Pancreas (tissue), 10 donors: Measurements from ENCODE around the gene PLCB1. TPM values are rescaled to one million over a fixed set of nuclear protein-coding genes. Genes with fewer than 3 reads are reported as not detected.

Experiments used
- ATAC-seq, 4 donors: fragments of 200-7000 bp; cut with Tn5 transposase; one replicate each; pipeline versions ENCODE4 v1.8.0 to v1.9.1; 2020; ENCODE audit warnings: mild to moderate bottlenecking in 4 of 4, moderate library complexity in 4 of 4
- DNase-seq, 6 donors: peaks; one replicate each; pipeline ENCODE4 v3.0.0-alpha.2; 2020
- FAIRE-seq: peaks from 2 replicates; lab custom pipeline; 2012; peaks lifted over from hg19 to GRCh38; lab: Jason Lieb, UNC
- H3K27ac ChIP-seq, 4 donors: fragments of 200-600 bp; sonication (generic); 1 replicate in 3 of 4; 2 replicates in 1 of 4; pipeline versions ENCODE4 v1.5.0 to v1.8.0; 2020
- H3K27me3 ChIP-seq, 4 donors: fragments of 200-600 bp; one replicate each; pipeline ENCODE4 v1.8.0; 2021
- H3K36me3 ChIP-seq, 3 donors: fragments of 200-600 bp; sonication (generic) in 1 of 3; one replicate each; pipeline versions ENCODE4 v1.5.0 to v1.8.0; 2020 to 2021
- H3K4me1 ChIP-seq, 3 donors: fragments of 200-600 bp; one replicate each; pipeline ENCODE4 v1.8.0; 2021
- H3K4me3 ChIP-seq, 4 donors: fragments of 200-600 bp; sonication (generic) in 2 of 4; one replicate each; pipeline versions ENCODE4 v1.5.0 to v1.8.0; 2020 to 2021
- H3K9me3 ChIP-seq, 4 donors: fragments of 200-600 bp; one replicate each; pipeline ENCODE4 v1.8.0; 2021
- WGBS, 2 donors: extraction: QIAGEN DNeasy Blood & Tissue Kit; methylation state at CpG; one replicate each; pipeline ENCODE4 v1.1.7; 2013; 5-methylcytosine and 5-hydroxymethylcytosine counted together
- intact Hi-C, 3 donors: fragments of 100-400 bp; cut with DNase I; formaldehyde crosslinking; loops; one replicate each; pipeline versions ENCODE4 v1.11.1 to v1.14.2; 2022
- polyA plus RNA-seq, 2 donors: library from polyadenylated mRNA; stranded (reverse); fragments of 200-250 nt; gene quantifications; one replicate each; pipeline ENCODE4 v1.2.3, GENCODE V29; 2013
- total RNA-seq, 6 donors: library from RNA; stranded (reverse); fragmentation: NEBNext Ultra II Directional in 4 of 6; extraction: Animal tissue kit (Norgen Biotek cat#: 25700) in 4 of 6; gene quantifications; one replicate each; pipeline versions ENCODE4 v1.2.1 to v1.2.4, GENCODE V29; 2021 to 2023
- TF ChIP-seq, protein P1 (sequence below), 4 donors: fragments of 200-600 bp; sonication (generic) in 3 of 4; IDR thresholded peaks; one replicate each; pipeline versions ENCODE4 v1.5.0 to v1.8.0; 2021; ENCODE audit warnings: antibody characterized with exemption in 4 of 4
- donor health status: healthy with polysubstance abuse.
- donor health status: DM: no; HTN: no; CAD: no; lungs with moderate emphysema.
- donor health status: DM: no; HTN: no; CAD: no.
- donor health status: control.
- donor health status: control.
- donor health status: Bipolar disorder and iron deficiency.
- donor health status: DM: yes; HTN: yes; CAD: no.
- donor health status: DM: no; HTN: no; CAD: no.
- donor health status: DM: no; HTN: no; CAD: no.
- donor health status: DM: yes; HTN: yes; CAD: no.

The PLCB1 gene
- total and polyA plus RNA-seq, 8 donors, result 4.5 to 18.7 (median 13.7) TPM

DNA sequence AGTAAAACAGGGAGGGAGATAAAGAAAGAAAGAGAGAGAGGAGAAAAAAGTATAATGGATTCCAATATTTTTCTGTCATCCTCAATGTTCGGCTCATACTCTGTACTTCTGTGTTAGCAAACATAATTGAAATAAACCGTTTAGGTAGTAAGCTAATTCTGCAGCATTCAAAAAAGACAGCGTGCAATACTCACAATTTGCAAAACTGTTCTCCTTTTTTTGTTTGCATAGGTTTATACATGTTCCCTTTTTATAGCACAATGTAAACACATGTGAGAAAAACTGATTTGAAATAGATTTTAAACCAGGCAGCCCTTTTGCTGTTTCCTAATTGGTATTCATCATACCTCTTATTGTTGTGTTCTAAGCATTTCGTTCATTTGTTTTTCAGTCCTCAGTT lies 188.9 kb downstream of the PLCB1 start:
- Histone ChIP-seq H3K9me3 (no peaks in the 10 kb centered on the region), H3K27me3 (no peaks in the 10 kb centered on the region), H3K27ac (no peak overlapping the region), H3K4me3 (no peak overlapping the region), H3K4me1 (peaks cover 2 to 9% (median 9%) of the 10 kb centered on the region in 3 donors), H3K36me3 (no peaks in the 10 kb centered on the region)
- DNase-seq (no peak), ATAC-seq (no peak), FAIRE-seq (no peak)
- TF ChIP-seq, protein P1, sequence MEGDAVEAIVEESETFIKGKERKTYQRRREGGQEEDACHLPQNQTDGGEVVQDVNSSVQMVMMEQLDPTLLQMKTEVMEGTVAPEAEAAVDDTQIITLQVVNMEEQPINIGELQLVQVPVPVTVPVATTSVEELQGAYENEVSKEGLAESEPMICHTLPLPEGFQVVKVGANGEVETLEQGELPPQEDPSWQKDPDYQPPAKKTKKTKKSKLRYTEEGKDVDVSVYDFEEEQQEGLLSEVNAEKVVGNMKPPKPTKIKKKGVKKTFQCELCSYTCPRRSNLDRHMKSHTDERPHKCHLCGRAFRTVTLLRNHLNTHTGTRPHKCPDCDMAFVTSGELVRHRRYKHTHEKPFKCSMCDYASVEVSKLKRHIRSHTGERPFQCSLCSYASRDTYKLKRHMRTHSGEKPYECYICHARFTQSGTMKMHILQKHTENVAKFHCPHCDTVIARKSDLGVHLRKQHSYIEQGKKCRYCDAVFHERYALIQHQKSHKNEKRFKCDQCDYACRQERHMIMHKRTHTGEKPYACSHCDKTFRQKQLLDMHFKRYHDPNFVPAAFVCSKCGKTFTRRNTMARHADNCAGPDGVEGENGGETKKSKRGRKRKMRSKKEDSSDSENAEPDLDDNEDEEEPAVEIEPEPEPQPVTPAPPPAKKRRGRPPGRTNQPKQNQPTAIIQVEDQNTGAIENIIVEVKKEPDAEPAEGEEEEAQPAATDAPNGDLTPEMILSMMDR (IDR thresholded peaks at IDR 0.05), result no peak
- WGBS, 2 donors, result 70 to 74% methylated on average over 4 of the region's 4 CpGs
- intact Hi-C loops, result no loop called here

DNA sequence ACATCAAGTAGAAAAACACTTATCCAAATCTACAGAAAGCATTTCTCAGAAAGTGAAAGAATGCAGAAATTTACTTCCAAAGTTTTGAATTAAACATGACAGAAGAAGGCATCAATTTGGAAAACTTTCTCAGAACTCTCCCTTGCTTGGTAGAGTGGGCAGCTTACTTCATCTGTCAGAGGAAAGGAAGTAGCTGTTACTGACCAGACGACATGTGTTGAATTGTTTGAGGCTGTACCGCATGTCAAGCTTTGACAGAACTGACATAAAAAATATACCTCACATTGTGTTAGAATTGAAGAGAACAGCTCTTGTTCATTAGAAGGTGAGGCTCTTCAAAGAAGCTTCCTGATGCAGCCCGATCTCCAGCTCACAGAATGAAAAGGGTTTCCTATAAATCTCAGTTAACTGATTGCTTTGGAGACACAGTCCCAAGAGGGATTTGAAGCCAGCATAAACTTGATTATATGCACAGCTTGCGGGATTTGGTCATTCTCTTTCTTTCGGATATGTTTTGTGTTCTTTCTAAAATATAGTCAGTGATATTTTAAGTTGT lies 190.7 kb downstream of the PLCB1 start:
- FAIRE-seq, result no peak

DNA sequence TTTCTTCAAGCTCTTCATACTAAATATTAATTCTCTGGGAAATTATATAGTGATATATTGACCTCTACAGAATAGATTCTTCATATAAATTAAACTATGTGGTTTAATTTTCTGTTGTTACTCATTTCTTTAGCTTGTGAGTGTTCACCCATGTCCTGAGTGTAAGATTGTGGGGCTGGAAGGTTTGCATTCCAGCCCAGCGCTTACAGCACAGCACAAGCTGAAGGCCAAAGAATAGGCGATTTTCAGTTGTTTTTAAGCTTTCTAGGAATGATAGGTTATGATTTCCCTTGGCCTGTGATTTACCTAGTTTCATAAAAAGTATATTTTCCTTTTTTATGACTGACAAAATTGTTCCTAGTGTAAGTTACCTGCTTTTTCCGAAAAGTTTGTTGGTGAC lies 194.1 kb downstream of the PLCB1 start:
- no peak overlapping the region for H3K4me3 ChIP-seq
- intact Hi-C loops, result no loop called here
- peak in 3 of 4 donors; percentile 62 to 84 (median 69) for ATAC-seq
- DNase-seq, result no peak
- no peaks in the 10 kb centered on the region for H3K27me3 ChIP-seq
- H3K36me3 ChIP-seq, result no peaks in the 10 kb centered on the region
- H3K4me1 ChIP-seq, result peaks cover 14 to 17% (median 16%) of the 10 kb centered on the region in 3 donors
- H3K27ac ChIP-seq, result no peak overlapping the region
- 23% methylated on average over 3 of the region's 3 CpGs for WGBS, 2 donors
- TF ChIP-seq, protein P1 (IDR thresholded peaks at IDR 0.05), result no peak
- no peaks in the 10 kb centered on the region for H3K9me3 ChIP-seq
- FAIRE-seq, result no peak

More for the DNA sequence above, 190.7 kb downstream of the PLCB1 start:
- DNase-seq, result no peak
- Histone ChIP-seq H3K27ac (no peak overlapping the region), H3K9me3 (no peaks in the 10 kb centered on the region), H3K4me1 (peaks cover 9 to 14% (median 10%) of the 10 kb centered on the region in 3 donors), H3K36me3 (no peaks in the 10 kb centered on the region), H3K27me3 (no peaks in the 10 kb centered on the region), H3K4me3 (no peak overlapping the region)
- TF ChIP-seq, protein P1 (IDR thresholded peaks at IDR 0.05), result no peak
- intact Hi-C loops, result no loop called here
- no peak for ATAC-seq
- WGBS, 2 donors, result 74 to 79% methylated on average over 5 of the region's 5 CpGs

DNA sequence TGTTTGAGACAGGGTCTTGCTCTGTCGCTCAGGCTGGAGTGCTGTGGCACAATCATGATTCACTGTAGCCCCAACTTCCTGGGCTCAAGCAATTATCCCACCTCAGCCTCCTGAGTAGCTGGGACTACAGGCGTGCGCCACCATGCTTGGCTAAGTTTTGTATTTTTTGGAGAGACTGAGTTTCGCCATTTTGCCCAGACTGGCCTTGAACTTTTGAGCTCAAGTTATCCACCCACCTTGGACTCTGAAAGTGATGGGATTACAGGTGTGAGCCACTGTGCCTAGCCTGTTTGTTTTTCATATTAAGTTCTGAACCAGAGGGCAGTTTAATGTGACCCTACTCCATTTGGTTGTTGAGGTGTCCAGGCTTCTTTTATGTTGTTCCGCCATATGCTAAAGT lies 194.8 kb downstream of the PLCB1 start:
- Histone ChIP-seq H3K4me3 (no peak overlapping the region), H3K27ac (no peak overlapping the region), H3K9me3 (no peaks in the 10 kb centered on the region), H3K4me1 (peaks cover 18 to 24% (median 21%) of the 10 kb centered on the region in 3 donors), H3K27me3 (no peaks in the 10 kb centered on the region), H3K36me3 (no peaks in the 10 kb centered on the region)
- DNase-seq (no peak), FAIRE-seq (no peak), ATAC-seq (no peak)
- intact Hi-C loops, result no loop called here
- TF ChIP-seq, protein P1 (IDR thresholded peaks at IDR 0.05), result no peak
- WGBS, 2 donors, result 86 to 91% methylated on average over 5 of the region's 5 CpGs

DNA sequence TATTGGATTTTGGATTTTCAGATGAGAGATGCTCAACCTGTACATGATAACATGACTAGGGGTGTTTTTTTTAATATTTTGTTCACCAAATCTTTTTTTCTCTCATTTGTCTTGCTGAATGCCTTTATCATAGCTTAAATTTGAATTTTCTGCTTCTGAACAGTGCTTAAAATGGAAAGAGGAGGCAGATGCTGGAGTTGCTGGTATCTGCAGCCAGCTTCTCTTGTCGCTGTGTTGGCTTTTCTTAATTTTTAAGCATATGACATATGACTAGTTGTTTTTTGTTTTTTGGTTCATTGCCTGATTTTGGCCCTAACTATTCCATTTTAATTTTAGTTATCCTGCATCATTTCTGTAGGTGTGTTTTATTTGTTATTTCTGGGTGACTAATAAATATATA lies 196.1 kb downstream of the PLCB1 start:
- Histone ChIP-seq H3K4me1 (peaks cover 18 to 32% (median 25%) of the 10 kb centered on the region in 3 donors), H3K9me3 (no peaks in the 10 kb centered on the region), H3K27ac (no peak overlapping the region), H3K4me3 (no peak overlapping the region), H3K27me3 (no peaks in the 10 kb centered on the region), H3K36me3 (no peaks in the 10 kb centered on the region)
- TF ChIP-seq, protein P1 (IDR thresholded peaks at IDR 0.05), result no peak
- FAIRE-seq (no peak), DNase-seq (no peak), ATAC-seq (no peak)
- intact Hi-C loops, result no loop called here
- WGBS, 2 donors, result 92 to 99% methylated on average over 1 of the region's 1 CpG
